Natural killer cell (primary cell): ENCODE results near the gene RBCK1. TPM values are rescaled to one million over a fixed set of nuclear protein-coding genes. Genes with fewer than 3 reads are reported as not detected.

Experiments
- ATAC-seq, 3 donors: fragments of 150-1000 bp in 2 of 3; fragments of 200-7000 bp in 1 of 3; cut with Tn5 transposase; 1 replicate in 1 of 3; 2 replicates in 2 of 3; pipeline ENCODE4 v1.10.0; 2021; ENCODE audit warnings: mild to moderate bottlenecking in 2 of 3, moderate library complexity in 2 of 3
- DNase-seq, 2 donors: peaks; one replicate each; pipeline versions ENCODE4 v3.0.0 to v3.0.0-alpha.2; 2013 to 2021; ENCODE audit warnings: mixed read lengths in 1 of 2
- H3K27ac ChIP-seq: one replicate; pipeline ENCODE4 v1.5.1; 2013; ENCODE audit warnings: mild to moderate bottlenecking, low read length
- H3K27me3 ChIP-seq: one replicate; pipeline ENCODE4 v1.6.1; 2013; ENCODE audit warnings: low read length; ENCODE audit not compliant: control insufficient read depth, insufficient read depth
- H3K36me3 ChIP-seq: one replicate; pipeline ENCODE4 v1.6.1; 2013; ENCODE audit warnings: low read length; ENCODE audit not compliant: control insufficient read depth, insufficient read depth
- H3K4me1 ChIP-seq: one replicate; pipeline ENCODE4 v1.6.1; 2013; ENCODE audit warnings: low read length; ENCODE audit not compliant: control insufficient read depth, insufficient read depth
- H3K4me3 ChIP-seq: one replicate; pipeline ENCODE4 v1.5.1; 2013; ENCODE audit warnings: low read length
- H3K9me3 ChIP-seq: one replicate; pipeline ENCODE4 v1.6.1; 2013; ENCODE audit warnings: low read length; ENCODE audit not compliant: control insufficient read depth, insufficient read depth
- H3K27ac Mint-ChIP-seq, 2 donors: one replicate each; pipeline ENCODE4 v1.8.0; 2022; ENCODE audit warnings: mild to moderate bottlenecking in 2 of 2, mixed read lengths in 2 of 2, moderate library complexity in 1 of 2
- H3K27me3 Mint-ChIP-seq, 2 donors: one replicate each; pipeline ENCODE4 v1.8.0; 2022; ENCODE audit warnings: low read depth in 2 of 2, mixed read lengths in 2 of 2
- H3K36me3 Mint-ChIP-seq: one replicate; pipeline ENCODE4 v1.8.0; 2022; ENCODE audit warnings: mixed read lengths
- H3K4me1 Mint-ChIP-seq, 2 donors: one replicate each; pipeline ENCODE4 v1.8.0; 2022; ENCODE audit warnings: mixed read lengths in 2 of 2
- H3K4me3 Mint-ChIP-seq: one replicate; pipeline ENCODE4 v1.8.0; 2022; ENCODE audit warnings: mild to moderate bottlenecking, moderate library complexity, mixed read lengths
- H3K9me3 Mint-ChIP-seq, 2 donors: one replicate each; pipeline ENCODE4 v1.8.0; 2022; ENCODE audit warnings: mixed read lengths in 2 of 2
- CTCF ChIP-seq: fragments of 200-600 bp; IDR thresholded peaks from one replicate; pipeline ENCODE4 v1.8.0; 2022; ENCODE audit warnings: antibody characterized with exemption
- WGBS: methylation state at CpG from one replicate; pipeline ENCODE4 v1.1.7; 2013; ENCODE audit warnings: missing lambda C conversion rate; ENCODE audit not compliant: insufficient coverage; 5-methylcytosine and 5-hydroxymethylcytosine counted together
- intact Hi-C: fragments of 100-400 bp; cut with micrococcal nuclease; formaldehyde crosslinking; loops from one replicate; pipeline ENCODE4 v1.14.2; 2022
- total RNA-seq, 4 donors: library from RNA; stranded (reverse); fragments of 120-200 nt in 1 of 4; gene quantifications; one replicate each; pipeline versions ENCODE4 v1.2.3 to v1.2.4, GENCODE V29; 2013 to 2022

RBCK1 gene
- total RNA-seq, 3 donors from 2014 or later (not counting 1 experiment from before 2014, with no cell fraction given), result 102 to 131 (median 104) TPM

- peaks cover 34% of the 10 kb centered on the region for H3K36me3 ChIP-seq
- ATAC-seq (no peak), DNase-seq (no peak)
- Mint-ChIP-seq H3K9me3 (no peaks in the 10 kb centered on the region), H3K27me3 (no peaks in the 10 kb centered on the region), H3K4me1 (peaks cover 30 to 32% of the 10 kb centered on the region in 2 donors), H3K27ac (peak overlapping the region in 1 of 2 donors; percentile 70), H3K36me3 (no peaks in the 10 kb centered on the region), H3K4me3 (no peak overlapping the region)
- 97% methylated on average over 13 of the region's 13 CpGs for WGBS
- H3K9me3 ChIP-seq, result no peaks in the 10 kb centered on the region
- no peak overlapping the region for H3K4me3 ChIP-seq
- no peak overlapping the region for H3K27ac ChIP-seq
- H3K4me1 ChIP-seq, result no peaks in the 10 kb centered on the region
- H3K27me3 ChIP-seq, result no peaks in the 10 kb centered on the region
- TF ChIP-seq CTCF, result no peak
- intact Hi-C loops, result no loop called here
These were observed 7.8 kb downstream of the RBCK1 start for GRCh38 chr20:415820-416322.

- no peak for ATAC-seq
- no peaks in the 10 kb centered on the region for H3K27me3 Mint-ChIP-seq
- Histone ChIP-seq H3K27ac (no peak overlapping the region), H3K27me3 (no peaks in the 10 kb centered on the region), H3K4me1 (no peaks in the 10 kb centered on the region), H3K9me3 (no peaks in the 10 kb centered on the region), H3K4me3 (no peak overlapping the region), H3K36me3 (peaks cover 38% of the 10 kb centered on the region)
- H3K36me3 Mint-ChIP-seq, result no peaks in the 10 kb centered on the region
- H3K9me3 Mint-ChIP-seq, result no peaks in the 10 kb centered on the region
- intact Hi-C loops, result no loop called here
- TF ChIP-seq CTCF, result no peak
- no peak for DNase-seq
- H3K27ac Mint-ChIP-seq, result peak overlapping the region in 1 of 2 donors; percentile 23
- H3K4me3 Mint-ChIP-seq, result no peak overlapping the region
- 89% methylated on average over 13 of the region's 13 CpGs for WGBS
- peaks cover 30 to 39% of the 10 kb centered on the region in 2 donors for H3K4me1 Mint-ChIP-seq
These were observed 9.1 kb downstream of the RBCK1 start for GRCh38 chr20:416950-417800.

- H3K4me3 Mint-ChIP-seq, result no peak overlapping the region
- H3K36me3 ChIP-seq, result peaks cover 44% of the 10 kb centered on the region
- H3K27ac Mint-ChIP-seq, result no peak overlapping the region
- DNase-seq (no peak), ATAC-seq (no peak)
- peaks cover 26 to 39% of the 10 kb centered on the region in 2 donors for H3K4me1 Mint-ChIP-seq
- H3K36me3 Mint-ChIP-seq, result no peaks in the 10 kb centered on the region
- no peaks in the 10 kb centered on the region for H3K27me3 ChIP-seq
- H3K9me3 ChIP-seq, result no peaks in the 10 kb centered on the region
- H3K27ac ChIP-seq, result no peak overlapping the region
- no peak overlapping the region for H3K4me3 ChIP-seq
- intact Hi-C loops, result no loop called here
- 96% methylated on average over 11 of the region's 12 CpGs for WGBS
- TF ChIP-seq CTCF, result no peak
- no peaks in the 10 kb centered on the region for H3K27me3 Mint-ChIP-seq
- no peaks in the 10 kb centered on the region for H3K4me1 ChIP-seq
- no peaks in the 10 kb centered on the region for H3K9me3 Mint-ChIP-seq
These were observed 9.8 kb downstream of the RBCK1 start for GRCh38 chr20:417801-418342.
